GM12891 (cell line): ENCODE results near the gene C19orf67.

ENCODE experiments used
- POLR2A ChIP-seq: IDR thresholded peaks from 2 replicates; pipeline ENCODE4 v1.6.1; 2011; ENCODE audit warnings: low read depth, low read length, control low read depth
- POLR2AphosphoS5 ChIP-seq: IDR thresholded peaks from 2 replicates; pipeline ENCODE4 v1.6.1; 2011; ENCODE audit warnings: low read depth, low read length, control low read depth
- POU2F2 ChIP-seq: IDR thresholded peaks from 2 replicates; pipeline ENCODE4 v1.6.1; 2011; ENCODE audit warnings: low read depth, mild to moderate bottlenecking, control low read depth, low read length, moderate library complexity
- TAF1 ChIP-seq: IDR thresholded peaks from 2 replicates; pipeline ENCODE4 v1.6.1; 2011; ENCODE audit warnings: low read depth, low read length, control low read depth

DNA sequence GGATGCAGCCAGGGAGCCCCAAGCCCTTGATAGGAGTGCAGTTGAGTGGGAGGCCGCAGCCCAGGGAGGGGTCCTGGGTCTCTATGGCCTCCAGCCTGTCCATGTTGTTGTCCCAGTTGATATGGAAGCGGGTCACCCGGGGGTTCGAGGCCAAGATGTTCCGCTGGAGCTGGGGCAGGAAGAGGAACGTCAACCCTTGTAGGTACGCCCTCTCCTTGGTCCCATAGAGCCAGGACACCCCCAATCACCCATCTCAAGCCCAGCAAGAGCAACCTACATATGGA, 34.9 kb upstream of the C19orf67 start:
- no peak for TF ChIP-seq POLR2A
- TF ChIP-seq POLR2AphosphoS5 = no peak
- TF ChIP-seq TAF1 = no peak
- TF ChIP-seq POU2F2 = no peak
